HG03060 (cell line): Measurements from ENCODE around the gene SETBP1.

Source experiments
- ATAC-seq: cut with Tn5 transposase; IDR thresholded peaks from one replicate; pipeline ENCODE4 v1.9.1; 2021; ENCODE audit warnings: low read depth, moderate number of reproducible peaks; ENCODE audit not compliant: unreplicated experiment

SETBP1 gene

DNA sequence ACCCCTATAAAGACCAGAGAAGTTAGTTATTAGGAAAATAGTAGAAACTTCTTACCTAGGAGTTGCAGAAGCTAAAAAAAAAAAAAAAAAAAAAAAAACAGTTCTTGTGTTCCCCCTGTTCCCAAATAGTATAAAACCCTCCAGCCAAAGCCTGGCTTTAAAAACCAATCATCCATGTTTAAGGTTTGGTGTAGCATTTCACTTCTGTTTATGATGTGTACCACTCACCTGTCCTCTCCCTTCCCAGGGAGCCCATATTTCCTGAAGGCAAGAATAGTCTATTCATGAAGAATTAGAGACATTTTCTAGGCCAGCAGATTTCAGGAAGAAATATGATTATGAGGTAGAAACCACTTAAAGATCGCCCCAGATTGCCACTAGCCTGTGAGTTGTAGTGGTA lies 273.6 kb downstream of the SETBP1 start:
- ATAC-seq, result no peak

DNA sequence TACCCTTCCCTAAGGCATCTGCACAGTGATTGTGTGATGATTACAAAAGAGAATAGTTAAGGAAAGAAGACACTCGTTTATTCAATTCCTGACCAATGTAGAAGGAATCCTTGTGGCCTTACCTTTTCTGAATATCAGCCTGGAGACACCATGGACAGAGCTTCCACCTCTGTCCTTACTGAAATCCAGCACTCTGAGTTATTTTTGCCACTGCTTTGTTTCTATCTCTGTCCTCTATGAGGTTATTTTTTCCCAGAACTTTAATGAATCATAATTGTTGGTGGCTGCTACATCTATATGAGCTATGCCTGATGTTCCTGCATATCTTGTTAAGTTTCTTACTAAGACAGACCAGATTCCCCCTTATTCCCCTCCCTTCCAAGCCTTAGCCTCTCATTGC lies 275.1 kb downstream of the SETBP1 start:
- ATAC-seq, result no peak

DNA sequence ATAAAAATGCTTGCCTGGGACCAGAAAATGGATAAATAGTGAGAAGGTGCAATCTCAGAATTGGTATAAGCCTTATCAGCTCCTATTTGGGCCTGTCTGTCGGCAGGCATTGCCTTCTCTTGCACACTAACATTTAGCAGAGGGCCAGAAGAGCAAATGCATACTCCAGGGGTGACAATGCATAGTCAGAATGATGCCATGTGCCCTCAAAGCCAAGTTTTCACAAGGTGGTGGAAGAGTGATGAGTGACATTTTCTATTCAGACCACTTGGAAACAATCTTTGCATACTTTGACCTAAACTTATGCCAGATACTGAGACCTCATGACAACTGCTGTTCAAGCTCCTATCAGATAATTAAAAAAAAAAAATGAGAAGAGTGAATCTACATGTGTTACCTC lies 276.3 kb downstream of the SETBP1 start:
- no peak for ATAC-seq

DNA sequence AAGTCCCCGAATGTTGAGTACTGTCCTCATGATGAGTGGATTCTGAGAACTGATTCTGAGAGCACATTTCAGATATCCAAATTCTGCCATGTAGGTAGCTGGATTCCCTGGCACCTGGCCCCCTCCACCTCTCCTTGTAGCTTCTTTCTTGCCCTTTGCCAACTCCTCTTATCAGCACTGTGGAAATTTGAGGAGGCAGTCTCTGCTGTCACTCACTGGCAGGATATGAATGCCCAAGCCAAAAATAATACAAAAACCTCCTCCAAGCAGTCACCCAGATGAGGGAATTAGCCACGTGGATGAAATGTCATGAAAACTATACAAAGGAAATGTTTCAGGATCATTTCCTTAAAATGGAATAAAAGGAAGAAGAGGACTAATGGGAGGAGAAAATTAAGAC lies 276.8 kb downstream of the SETBP1 start:
- ATAC-seq, result no peak

DNA sequence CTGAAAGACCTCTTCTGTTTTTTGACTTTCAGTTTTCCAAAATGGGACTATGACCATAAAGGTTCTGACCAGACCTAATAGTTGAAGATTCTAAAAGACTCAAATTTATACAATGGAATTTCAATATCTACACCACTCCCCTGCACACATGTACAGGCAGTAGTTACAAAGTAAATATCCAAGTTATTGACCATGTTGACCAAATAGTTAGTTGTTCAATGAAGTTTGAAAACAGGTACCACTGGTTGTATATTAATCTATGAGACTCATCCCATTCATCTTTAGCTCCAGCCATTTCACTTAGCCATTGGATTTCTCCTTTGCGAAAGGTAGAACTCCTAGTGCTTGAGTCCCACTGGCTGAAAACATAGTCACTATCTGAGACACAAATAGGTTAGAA lies 277.4 kb downstream of the SETBP1 start:
- ATAC-seq, result no peak

DNA sequence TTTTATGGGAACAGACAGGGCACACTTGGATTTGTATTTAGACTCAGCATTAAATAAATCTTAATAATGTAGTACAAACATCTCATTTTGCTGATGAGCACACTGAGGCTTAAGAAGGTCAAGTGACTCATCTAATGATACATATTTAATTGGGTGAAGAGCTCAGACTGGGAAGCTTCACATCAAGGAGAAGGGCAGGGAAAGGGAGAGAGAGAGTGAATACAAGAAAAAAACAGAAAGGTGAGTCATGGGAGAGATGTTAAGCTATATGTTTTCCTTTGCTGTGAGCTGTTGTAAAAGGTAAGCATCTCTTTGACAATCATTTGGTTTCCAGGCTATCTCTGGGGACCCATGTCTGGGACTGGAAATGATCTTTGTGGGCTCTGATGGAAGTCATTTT lies 277.8 kb downstream of the SETBP1 start:
- ATAC-seq, result no peak

DNA sequence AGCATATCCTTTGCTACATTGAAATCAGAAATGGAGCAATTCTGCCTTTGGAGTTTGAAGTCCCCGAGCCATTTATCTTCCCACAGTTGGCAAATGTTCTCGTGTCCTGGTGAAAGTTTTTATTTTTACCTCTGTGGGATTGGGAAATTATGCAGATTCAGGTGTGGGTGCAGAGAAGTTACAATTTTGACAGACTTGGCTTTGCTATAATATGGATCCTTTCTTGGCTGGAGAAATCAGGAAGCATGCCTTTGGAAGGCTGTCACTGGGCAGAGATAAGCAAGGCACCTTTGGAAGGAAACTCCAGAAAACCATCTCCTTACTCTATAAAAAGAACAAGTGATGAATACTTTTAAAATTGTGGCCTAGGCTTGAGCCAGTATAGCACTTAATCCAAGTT lies 278.3 kb downstream of the SETBP1 start:
- ATAC-seq, result no peak

DNA sequence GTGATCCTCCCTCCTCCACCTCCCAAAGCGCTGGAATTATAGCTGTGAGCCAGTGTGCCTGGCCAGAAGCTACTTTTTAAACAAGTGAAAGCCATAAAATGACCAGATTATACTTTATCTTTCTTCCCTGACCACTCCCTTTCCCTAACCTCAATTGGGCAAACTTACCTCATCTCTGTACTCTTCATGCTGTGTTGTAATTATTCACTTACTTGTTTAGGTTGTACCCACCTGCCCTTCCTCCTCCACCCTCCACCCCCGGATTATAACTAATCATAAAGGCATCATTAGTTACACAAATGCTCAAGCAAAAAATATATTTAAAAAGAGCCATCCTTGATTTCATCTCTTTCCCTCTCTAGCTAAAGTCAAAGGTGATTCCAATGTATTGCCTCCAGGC lies 279.9 kb downstream of the SETBP1 start:
- no peak for ATAC-seq

DNA sequence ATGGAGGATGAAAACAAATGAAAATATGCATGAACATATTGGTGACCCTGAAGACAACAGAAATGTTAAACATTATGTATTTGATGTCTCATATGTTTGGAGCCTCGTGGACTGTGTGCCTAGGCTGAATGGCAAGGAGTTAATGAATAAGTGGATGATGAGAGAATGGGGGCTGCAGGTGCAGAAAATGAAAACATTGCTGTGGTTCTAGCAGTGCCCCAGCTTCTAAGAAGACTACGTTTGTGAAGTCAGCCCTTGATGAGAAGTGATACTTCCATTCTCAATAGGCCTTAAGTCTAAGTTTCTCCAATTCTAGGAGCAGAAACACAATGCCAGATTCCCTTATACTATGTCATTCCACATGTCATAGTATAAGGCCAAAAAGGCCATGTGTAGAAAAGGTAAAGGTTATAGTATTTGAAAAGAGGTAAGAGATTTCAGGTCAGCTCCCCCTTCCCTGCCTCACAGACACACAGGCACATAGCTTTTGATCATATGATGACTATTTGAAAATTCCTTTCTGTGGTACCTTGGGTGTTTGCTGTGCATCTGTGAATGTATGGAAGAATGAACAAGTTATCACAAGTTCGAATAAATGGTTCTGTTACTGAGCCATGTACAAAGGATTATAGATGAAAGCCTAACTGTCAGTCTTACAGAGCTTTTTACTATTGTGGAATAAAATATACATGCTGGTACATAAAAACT lies 280.8 kb downstream of the SETBP1 start:
- ATAC-seq, result no peak

DNA sequence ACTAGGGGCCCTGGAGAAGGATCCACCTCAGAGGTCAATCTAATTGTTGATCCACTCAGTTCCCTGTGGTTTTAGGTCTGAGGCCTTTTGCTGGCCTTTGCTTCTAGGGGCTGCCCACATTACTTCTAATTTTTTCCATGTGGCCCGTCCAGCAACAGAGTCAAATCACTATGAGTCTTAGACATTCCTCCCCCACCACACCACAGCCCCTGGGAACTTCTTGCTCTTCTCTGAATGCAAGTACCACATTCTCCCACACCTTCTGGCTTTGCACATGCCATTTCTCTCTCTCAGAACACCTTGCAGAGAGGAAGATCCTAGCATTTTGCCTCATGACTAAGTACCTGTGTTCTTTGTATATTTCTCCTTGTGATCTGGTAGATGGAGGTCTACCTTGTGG lies 286.9 kb downstream of the SETBP1 start:
- ATAC-seq, result no peak

DNA sequence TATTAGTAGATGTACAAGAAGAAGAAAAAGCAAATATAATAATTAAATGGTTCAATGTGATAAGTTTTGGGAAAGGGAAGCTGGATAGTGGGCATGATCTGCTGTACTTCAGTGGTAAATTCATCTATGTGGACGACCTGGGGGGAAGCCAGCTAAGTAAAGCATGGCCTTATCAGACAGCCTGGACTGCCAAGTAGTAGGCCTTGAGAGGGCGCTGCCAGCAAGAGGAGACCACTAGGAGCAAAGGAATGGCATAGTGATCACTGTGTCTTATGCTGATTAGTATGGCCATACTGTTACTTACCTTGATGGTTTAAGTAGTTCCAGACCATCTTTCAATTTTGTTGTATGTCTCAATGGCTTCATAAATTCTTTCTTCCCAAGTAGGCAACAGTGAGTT lies 287.6 kb downstream of the SETBP1 start:
- ATAC-seq, result no peak

DNA sequence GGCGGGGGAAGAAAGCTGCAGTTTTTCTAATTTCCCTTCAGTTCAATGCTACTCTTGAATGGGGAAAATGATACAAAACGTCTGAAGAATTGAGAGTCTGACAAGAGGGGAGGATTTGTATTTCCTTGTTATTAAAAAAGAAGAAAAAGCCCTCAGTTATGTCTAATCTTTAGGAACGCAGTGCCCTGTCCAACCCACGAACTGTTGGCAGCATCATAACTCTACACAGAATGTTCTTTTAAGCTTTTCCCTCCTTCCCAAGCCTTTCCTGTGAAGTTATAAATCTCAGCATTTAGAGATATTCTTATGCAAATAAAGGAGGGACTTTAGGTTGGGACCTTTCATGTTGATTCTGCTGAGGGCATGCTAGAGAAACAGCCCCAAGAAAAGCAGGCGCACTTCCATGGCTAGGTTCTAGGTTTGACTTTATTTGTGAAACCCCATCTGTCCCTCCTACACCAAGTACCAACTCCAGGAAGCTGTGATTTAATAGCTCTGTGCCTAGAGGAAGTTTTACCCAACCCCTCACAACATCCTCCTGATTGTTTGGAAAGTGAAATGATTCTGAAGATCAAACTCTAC lies 288.6 kb downstream of the SETBP1 start:
- no peak for ATAC-seq

DNA sequence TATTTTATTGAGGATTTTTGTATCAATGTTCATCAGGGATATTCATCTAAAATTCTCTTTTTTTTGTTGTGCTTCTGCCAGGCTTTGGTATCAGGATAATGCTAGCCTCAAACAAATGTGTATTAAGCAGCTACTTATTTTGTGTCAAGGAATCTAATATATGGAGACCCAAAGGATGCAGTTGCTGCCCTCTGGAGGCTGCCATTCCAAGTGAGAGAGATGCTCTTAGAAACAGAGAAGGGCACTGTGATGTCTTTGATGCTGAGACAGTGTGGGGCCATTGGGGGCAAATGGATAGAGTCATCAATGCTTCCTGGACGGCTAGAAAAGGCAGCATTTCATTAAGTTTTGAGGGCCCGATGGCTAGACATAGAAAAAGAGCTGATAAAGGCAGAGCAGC lies 292.6 kb downstream of the SETBP1 start:
- no peak for ATAC-seq

DNA sequence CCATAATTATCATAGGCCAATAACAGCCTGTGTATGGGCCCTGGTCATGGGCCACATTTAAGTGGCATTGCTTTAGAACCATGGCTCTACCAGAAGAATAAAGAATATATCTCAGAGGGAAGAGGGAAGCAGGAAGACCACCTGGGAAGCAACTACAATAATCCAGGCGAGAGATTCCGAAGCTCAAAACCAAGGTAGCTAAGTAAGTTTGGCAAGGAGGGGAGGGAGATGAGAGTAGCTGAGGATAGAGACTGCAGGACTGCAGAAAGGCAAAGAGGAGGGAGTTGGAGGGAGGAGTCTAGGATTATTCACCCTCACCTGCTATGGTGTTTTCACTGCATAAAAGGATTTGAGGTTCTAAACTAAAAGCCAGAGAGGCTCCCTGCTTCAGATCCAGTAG lies 293.5 kb downstream of the SETBP1 start:
- no peak for ATAC-seq

DNA sequence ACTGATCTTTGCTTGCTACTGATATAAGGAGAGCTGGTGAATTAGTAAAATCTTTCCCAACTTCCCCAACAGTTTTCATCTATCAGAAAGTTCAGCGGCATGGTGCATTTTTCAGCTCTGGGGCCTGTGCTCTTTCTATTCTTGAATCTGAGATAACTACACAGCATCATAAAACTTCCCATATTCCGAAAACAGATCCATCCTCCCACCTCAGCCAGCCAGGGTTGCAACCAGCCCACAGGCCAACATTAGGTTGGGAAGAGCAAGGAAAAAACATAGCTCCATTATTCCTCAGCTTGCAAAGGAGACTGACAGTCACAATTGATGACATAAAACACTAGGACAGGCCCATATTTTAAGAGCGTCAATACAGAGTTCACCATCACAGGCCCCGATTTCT lies 297.2 kb downstream of the SETBP1 start:
- no peak for ATAC-seq

DNA sequence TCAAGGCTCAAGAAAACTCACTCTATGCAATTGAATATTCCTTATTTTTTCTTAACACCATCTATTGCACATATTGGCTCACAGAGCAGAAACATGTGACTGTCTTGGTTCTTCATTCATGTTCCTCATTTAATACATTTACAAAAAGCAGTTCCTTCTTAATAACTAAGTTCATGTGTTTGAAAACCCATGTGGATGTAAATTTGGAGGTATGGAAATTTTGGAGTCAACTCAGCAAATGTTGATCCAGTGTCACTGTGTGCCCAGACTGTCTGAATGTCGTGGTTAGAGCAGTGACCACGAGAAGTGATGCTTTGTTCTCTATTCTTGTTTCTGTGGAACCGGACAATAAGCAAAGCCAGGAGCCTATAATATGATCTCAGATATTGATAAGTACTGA lies 299.1 kb downstream of the SETBP1 start:
- ATAC-seq, result no peak

DNA sequence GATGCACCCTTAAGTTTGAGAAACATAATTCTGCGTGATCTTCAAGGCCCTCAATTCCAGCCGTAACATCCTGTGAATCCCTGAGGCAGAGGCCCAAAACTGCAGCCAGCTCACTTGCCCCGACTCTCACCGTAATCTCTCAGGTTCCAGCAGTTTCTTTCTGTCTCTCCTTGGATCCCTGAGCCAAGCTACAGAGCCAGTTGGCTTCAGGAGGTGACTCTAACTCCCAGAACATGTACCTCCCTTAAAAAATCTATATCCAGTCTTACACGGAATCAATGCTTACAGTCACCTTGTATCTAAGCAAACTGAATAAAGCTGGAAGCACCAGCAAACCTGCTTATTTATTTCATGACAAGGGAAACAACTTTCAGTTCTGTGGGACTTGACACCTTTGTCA lies 300.4 kb downstream of the SETBP1 start:
- no peak for ATAC-seq

DNA sequence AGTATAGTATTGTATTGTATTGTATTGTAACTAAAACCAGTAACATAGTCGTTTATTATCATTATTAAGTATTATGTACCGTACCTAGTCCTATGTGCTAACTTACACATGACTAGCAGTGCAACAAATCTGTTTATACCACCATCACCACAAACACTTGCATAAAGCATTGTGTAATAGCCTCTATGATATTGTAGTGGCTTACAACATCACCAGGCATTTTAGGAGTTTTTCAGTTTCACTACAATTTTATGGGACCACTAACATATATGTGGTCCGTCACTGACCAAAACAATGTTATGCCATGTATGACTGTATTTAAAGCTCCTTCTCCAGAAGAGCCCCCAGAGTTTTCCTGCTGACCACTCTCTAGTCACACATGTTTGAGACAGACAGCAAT lies 306.2 kb downstream of the SETBP1 start:
- no peak for ATAC-seq

DNA sequence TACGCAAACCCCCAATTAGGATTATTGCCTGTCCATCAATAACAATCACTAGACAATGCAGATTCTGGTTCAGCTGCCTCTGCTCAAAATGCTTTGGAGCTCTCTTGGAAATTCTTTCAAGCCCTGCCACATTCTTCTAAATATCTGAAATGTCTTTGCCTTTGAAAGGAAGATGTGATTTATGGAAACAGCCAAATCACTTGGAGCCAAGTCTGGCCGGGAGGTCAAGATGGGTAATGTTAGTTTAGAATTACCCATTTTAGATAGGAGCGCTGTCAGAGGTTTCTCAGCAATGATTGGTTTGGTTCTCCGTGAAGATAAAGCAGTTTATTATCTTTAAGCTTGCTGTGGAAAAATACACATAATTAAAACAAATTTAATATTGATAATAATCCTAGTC lies 306.7 kb downstream of the SETBP1 start:
- ATAC-seq, result no peak

DNA sequence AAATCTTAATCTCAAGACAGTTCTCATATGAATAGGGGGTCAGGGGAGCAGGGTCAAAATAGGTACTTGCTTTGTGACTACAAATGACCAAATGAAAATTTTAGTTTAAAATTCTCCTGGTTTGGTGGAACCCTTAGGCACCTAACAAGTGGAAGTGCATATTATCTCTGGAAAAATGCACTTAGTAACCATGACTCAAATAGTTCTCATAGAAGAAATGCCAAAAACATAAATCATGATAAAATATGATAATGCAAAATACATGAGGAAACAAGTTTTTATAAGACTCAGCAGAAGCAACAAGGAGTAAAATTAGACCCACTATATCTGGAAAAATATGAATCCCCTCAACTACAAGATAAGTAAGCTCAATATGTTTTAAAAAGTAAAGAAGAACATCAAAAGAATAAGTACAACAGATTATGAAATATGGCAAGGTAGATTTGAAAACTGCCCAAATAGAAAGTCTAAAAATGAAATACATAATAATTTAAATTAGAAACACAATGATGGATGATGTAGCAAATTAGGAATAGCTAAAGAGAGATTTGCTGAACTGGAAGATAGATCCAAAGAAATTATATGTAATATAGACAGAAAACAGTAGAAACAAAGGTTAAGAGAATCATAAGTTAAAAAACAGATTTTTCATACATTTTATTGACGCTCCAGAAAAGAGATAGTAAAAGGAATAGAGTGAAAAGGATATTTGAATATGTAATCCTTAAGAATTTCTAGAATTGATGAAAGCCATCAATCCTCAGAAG lies 308.3 kb downstream of the SETBP1 start:
- ATAC-seq, result no peak

DNA sequence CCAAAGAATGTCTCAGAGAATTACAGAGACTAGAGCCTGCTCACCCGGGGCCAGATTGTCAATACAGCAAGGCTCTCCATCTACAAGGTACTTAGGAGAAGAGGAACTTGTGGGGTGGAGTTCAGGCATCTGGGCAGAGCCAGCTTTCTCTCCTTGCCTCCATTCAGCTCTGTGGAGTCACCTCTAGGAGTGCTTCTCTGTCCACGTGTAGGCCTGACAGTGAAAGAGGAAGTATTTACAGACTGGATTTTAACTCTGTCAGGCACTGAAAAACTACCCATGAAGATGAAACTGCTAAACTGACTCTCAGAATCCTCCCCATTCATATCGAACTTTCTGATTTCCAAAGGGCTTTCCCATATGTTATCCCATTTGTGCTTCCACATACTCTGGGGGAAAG lies 315.6 kb downstream of the SETBP1 start:
- ATAC-seq, result no peak

DNA sequence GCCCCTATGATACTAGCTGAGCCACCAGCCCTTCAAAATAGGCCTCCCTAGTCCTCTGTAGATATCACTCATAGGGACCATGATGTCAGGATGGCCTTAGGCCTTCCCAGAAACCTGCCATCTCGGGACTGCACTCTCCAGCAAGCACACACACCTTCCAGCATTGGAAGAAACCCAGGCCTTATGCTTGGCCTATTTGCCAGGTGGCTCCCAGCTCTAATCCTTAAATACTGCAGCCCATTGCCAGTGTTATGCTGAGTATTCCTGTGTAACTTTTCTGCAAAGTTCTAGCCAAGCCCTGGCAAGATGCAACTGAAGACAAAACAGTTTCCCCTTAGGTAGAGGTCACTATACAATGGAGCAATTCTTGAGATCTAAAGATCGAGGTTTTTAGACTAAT lies 316.5 kb downstream of the SETBP1 start:
- ATAC-seq, result no peak
